ENCODE results near the gene ABCC1. TPM values are rescaled to one million over a fixed set of nuclear protein-coding genes. Genes with fewer than 3 reads are reported as not detected.

ABCC1 gene
- total and polyA plus RNA-seq, 2 donors (not counting 1 experiment from before 2014, with no cell fraction given) = 54.1 to 178 TPM

GRCh38 chr16:16004314-16004749, 54.9 kb downstream of the ABCC1 start:
- TF ChIP-seq EZH2 (IDR thresholded peaks at IDR 0.05; ENCODE audit: low read length, missing control alignments) (no peak), CTCF (conservative IDR thresholded peaks at IDR 0.05 in 1 of 2, IDR thresholded peaks at IDR 0.05 in 1 of 2; ENCODE audit: low read depth in 1 of 2, low read length in 2 of 2) (no peak)
- H3K4me2 ChIP-seq (ENCODE audit: extremely low read depth, insufficient read depth, low read length) = peak overlapping the region; percentile 42
- DNase-seq (ENCODE audit: low read depth in 2 of 2) = peak; percentile 91 to 96
- peaks cover 7% of the 10 kb centered on the region for H3K4me1 ChIP-seq (ENCODE audit: control insufficient read depth, extremely low read depth, insufficient read depth, low read length)
- no peaks in the 10 kb centered on the region for H3K9me3 ChIP-seq (ENCODE audit: control insufficient read depth, insufficient read depth, low read depth, low read length)
- no peaks in the 10 kb centered on the region for H3K27me3 ChIP-seq (ENCODE audit: control insufficient read depth, insufficient read depth, low read length)
- no peaks in the 10 kb centered on the region for H4K20me1 ChIP-seq (ENCODE audit: control insufficient read depth, extremely low read depth, insufficient read depth, low read length)
- H3K9ac ChIP-seq (ENCODE audit: insufficient read depth, low read length) = no peak overlapping the region
- peaks cover 52% of the 10 kb centered on the region for H3K79me2 ChIP-seq (ENCODE audit: control insufficient read depth, insufficient read depth, low read length)
- H3K36me3 ChIP-seq (ENCODE audit: control insufficient read depth, insufficient read depth, low read length) = peaks cover 5% of the 10 kb centered on the region
- peak overlapping the region; percentile 64 for H3K27ac ChIP-seq (ENCODE audit: insufficient read depth, low read length)
- no peak overlapping the region for H3K4me3 ChIP-seq (replicated peaks in 1 of 4; ENCODE audit: control extremely low read depth in 1 of 4, insufficient read depth in 1 of 4, low read depth in 3 of 4, low read length in 4 of 4)
- no peak overlapping the region for H2AFZ ChIP-seq (ENCODE audit: low read length)

- Histone ChIP-seq H3K4me2 (ENCODE audit: extremely low read depth, insufficient read depth, low read length) (no peak overlapping the region), H3K79me2 (ENCODE audit: control insufficient read depth, insufficient read depth, low read length) (peaks cover 46% of the 10 kb centered on the region), H3K4me1 (ENCODE audit: control insufficient read depth, extremely low read depth, insufficient read depth, low read length) (peaks cover 7% of the 10 kb centered on the region), H3K27me3 (ENCODE audit: control insufficient read depth, insufficient read depth, low read length) (no peaks in the 10 kb centered on the region), H4K20me1 (ENCODE audit: control insufficient read depth, extremely low read depth, insufficient read depth, low read length) (no peaks in the 10 kb centered on the region), H2AFZ (ENCODE audit: low read length) (no peak overlapping the region), H3K27ac (ENCODE audit: insufficient read depth, low read length) (peak overlapping the region; percentile 64), H3K4me3 (replicated peaks in 1 of 4; ENCODE audit: control extremely low read depth in 1 of 4, insufficient read depth in 1 of 4, low read depth in 3 of 4, low read length in 4 of 4) (no peak overlapping the region), H3K9me3 (ENCODE audit: control insufficient read depth, insufficient read depth, low read depth, low read length) (no peaks in the 10 kb centered on the region), H3K36me3 (ENCODE audit: control insufficient read depth, insufficient read depth, low read length) (peaks cover 11% of the 10 kb centered on the region), H3K9ac (ENCODE audit: insufficient read depth, low read length) (no peak overlapping the region)
- no peak for DNase-seq (ENCODE audit: low read depth in 2 of 2)
- TF ChIP-seq CTCF (conservative IDR thresholded peaks at IDR 0.05 in 1 of 2, IDR thresholded peaks at IDR 0.05 in 1 of 2; ENCODE audit: low read depth in 1 of 2, low read length in 2 of 2) (no peak), EZH2 (IDR thresholded peaks at IDR 0.05; ENCODE audit: low read length, missing control alignments) (no peak)
Measured at GRCh38 chr16:16005721-16006120, 56.3 kb downstream of the ABCC1 start.

GRCh38 chr16:16006650-16007049, 57.2 kb downstream of the ABCC1 start:
- DNase-seq (ENCODE audit: low read depth in 2 of 2) = no peak
- no peaks in the 10 kb centered on the region for H3K27me3 ChIP-seq (ENCODE audit: control insufficient read depth, insufficient read depth, low read length)
- peaks cover 12% of the 10 kb centered on the region for H3K36me3 ChIP-seq (ENCODE audit: control insufficient read depth, insufficient read depth, low read length)
- no peak overlapping the region for H3K4me2 ChIP-seq (ENCODE audit: extremely low read depth, insufficient read depth, low read length)
- H4K20me1 ChIP-seq (ENCODE audit: control insufficient read depth, extremely low read depth, insufficient read depth, low read length) = no peaks in the 10 kb centered on the region
- H3K4me1 ChIP-seq (ENCODE audit: control insufficient read depth, extremely low read depth, insufficient read depth, low read length) = peaks cover 7% of the 10 kb centered on the region
- no peaks in the 10 kb centered on the region for H3K9me3 ChIP-seq (ENCODE audit: control insufficient read depth, insufficient read depth, low read depth, low read length)
- no peak overlapping the region for H3K27ac ChIP-seq (ENCODE audit: insufficient read depth, low read length)
- no peak overlapping the region for H3K9ac ChIP-seq (ENCODE audit: insufficient read depth, low read length)
- H3K79me2 ChIP-seq (ENCODE audit: control insufficient read depth, insufficient read depth, low read length) = peaks cover 40% of the 10 kb centered on the region
- no peak for TF ChIP-seq CTCF (conservative IDR thresholded peaks at IDR 0.05 in 1 of 2, IDR thresholded peaks at IDR 0.05 in 1 of 2; ENCODE audit: low read depth in 1 of 2, low read length in 2 of 2)
- TF ChIP-seq EZH2 (IDR thresholded peaks at IDR 0.05; ENCODE audit: low read length, missing control alignments) = no peak
- H2AFZ ChIP-seq (ENCODE audit: low read length) = no peak overlapping the region
- H3K4me3 ChIP-seq (replicated peaks in 1 of 4; ENCODE audit: control extremely low read depth in 1 of 4, insufficient read depth in 1 of 4, low read depth in 3 of 4, low read length in 4 of 4) = no peak overlapping the region
